Omental fat pad (tissue), 4 donors: Measurements from ENCODE around the gene CFAP77. TPM values are rescaled to one million over a fixed set of nuclear protein-coding genes. Genes with fewer than 3 reads are reported as not detected.

Experiments used
- ATAC-seq: fragments of 150-250 bp; one replicate; pipeline ENCODE4 v1.9.1; 2016; ENCODE audit warnings: mild to moderate bottlenecking, moderate library complexity; ENCODE audit not compliant: low FRiP score
- DNase-seq: peaks from one replicate; pipeline ENCODE4 v3.0.0-alpha.2; 2019; ENCODE audit warnings: low spot score
- total RNA-seq, 4 donors: library from RNA; depleted of rRNA; stranded (reverse); fragments of >200 nt; gene quantifications; one replicate each; pipeline ENCODE4 v1.1.0, GENCODE V29; 2016
- TF ChIP-seq, protein P1 (sequence below), 3 donors: fragments of 450-650 bp; IDR thresholded peaks; one replicate each; pipeline ENCODE4 v1.5.1; 2016 to 2017; ENCODE audit warnings: antibody characterized with exemption in 3 of 3, mild to moderate bottlenecking in 3 of 3, moderate library complexity in 2 of 3

Gene CFAP77
- total RNA-seq, 4 donors from 2014 or later: not detected

DNA sequence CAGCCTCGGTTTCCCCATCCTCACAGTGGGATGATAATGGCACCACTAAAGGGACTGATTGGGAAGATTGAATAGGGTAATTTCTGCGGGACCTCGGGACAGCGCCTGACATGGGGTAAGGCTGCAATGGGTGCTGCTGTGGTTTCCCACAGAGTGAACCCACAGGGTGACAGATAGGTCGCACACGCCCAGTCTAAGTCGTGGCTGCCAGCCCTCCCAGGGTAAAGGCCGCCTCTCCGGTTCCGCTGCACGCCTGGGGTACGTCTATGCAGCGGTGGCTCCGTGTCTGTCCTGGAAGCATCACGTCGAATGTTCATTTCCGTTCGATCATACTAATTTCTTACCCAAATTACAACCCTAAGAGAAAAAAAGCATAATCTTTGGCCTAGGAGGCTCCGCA is 631 bp downstream of the CFAP77 start:
- DNase-seq (no peak), ATAC-seq (no peak)
- TF ChIP-seq, protein P1, sequence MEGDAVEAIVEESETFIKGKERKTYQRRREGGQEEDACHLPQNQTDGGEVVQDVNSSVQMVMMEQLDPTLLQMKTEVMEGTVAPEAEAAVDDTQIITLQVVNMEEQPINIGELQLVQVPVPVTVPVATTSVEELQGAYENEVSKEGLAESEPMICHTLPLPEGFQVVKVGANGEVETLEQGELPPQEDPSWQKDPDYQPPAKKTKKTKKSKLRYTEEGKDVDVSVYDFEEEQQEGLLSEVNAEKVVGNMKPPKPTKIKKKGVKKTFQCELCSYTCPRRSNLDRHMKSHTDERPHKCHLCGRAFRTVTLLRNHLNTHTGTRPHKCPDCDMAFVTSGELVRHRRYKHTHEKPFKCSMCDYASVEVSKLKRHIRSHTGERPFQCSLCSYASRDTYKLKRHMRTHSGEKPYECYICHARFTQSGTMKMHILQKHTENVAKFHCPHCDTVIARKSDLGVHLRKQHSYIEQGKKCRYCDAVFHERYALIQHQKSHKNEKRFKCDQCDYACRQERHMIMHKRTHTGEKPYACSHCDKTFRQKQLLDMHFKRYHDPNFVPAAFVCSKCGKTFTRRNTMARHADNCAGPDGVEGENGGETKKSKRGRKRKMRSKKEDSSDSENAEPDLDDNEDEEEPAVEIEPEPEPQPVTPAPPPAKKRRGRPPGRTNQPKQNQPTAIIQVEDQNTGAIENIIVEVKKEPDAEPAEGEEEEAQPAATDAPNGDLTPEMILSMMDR (IDR thresholded peaks at IDR 0.05): no peak

DNA sequence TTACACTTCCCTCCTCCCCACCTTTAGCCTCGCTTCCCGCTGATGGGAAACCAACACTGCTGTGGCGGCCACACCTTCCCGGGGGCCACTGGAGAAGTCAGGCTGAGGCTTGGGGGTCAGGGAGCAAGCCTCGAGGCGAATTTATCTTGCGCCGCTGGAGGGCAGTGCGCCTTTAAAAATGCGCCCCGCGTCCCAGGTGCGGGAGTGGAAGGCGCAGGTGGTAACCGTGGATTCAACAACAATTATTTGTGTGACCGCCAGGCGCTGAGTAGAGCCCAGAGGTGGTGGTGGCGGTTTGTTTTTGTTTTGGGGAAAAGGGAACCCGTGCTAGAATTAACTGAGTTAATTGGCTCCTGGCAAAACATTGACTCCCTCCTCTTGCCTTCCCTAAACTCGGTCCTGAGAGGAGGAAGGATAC is 1.1 kb downstream of the CFAP77 start:
- TF ChIP-seq, protein P1 (IDR thresholded peaks at IDR 0.05): no peak
- no peak for DNase-seq
- no peak for ATAC-seq

DNA sequence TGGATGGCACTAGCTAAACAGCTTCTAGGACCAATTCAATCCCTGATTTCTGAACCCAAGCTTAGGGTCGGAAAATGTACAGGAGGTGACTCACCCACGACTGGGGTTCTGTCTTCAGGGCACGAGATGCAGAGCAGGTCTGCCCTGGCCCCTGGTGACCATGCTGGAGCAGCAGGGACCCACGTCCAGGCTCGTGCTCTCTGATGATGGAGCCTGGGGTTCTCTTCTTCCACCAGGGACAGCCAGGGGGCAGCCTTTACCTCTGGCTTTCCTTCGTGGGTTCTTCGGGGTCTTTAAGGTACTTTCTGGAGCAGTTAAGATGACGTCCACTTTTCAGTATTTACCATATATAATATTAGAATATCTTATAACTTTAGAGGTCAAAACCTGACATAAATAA is 2.1 kb downstream of the CFAP77 start:
- no peak for ATAC-seq

DNA sequence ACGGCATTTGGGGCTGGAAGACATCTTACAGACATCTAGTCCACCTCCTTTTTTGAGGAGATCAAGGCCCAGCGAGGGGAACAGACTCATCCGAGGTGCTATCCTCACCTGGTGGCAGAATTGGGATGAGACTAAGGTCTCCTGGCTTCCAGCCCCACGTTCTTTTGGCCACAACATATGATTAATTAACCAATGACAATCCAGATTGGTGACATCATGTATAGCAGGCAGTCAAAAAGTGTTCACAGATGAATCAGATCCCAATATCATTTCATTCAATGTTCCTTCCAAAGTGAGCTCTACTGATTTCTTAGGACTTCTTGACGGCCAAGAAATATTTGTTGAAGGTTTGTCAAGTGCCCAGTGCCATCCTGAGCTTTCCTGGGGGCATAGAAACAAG is 3.9 kb downstream of the CFAP77 start:
- TF ChIP-seq, protein P1 (IDR thresholded peaks at IDR 0.05): no peak
- no peak for DNase-seq
- ATAC-seq: no peak

More for the DNA sequence above, 2.1 kb downstream of the CFAP77 start:
- DNase-seq: no peak
- TF ChIP-seq, protein P1 (IDR thresholded peaks at IDR 0.05): no peak

DNA sequence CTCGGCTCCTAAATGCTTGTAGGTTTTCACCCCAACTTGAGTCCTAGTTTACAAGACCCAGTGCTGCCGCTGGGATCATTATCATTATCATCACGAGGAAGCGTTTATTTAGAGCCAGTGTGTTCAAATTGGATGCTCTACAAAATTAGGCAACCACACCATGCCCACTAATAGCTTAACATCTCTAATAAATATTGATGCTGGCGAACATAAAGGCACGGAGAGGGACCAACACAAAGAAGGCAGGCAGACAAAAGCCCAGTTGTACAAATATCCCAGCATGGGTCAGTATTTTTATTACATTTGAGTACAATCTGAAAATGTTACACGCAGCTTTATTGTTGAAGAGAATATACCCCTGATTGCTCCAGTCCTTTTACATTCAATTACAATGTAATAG is 4.7 kb downstream of the CFAP77 start:
- DNase-seq (no peak), ATAC-seq (no peak)
- TF ChIP-seq, protein P1 (IDR thresholded peaks at IDR 0.05): no peak

DNA sequence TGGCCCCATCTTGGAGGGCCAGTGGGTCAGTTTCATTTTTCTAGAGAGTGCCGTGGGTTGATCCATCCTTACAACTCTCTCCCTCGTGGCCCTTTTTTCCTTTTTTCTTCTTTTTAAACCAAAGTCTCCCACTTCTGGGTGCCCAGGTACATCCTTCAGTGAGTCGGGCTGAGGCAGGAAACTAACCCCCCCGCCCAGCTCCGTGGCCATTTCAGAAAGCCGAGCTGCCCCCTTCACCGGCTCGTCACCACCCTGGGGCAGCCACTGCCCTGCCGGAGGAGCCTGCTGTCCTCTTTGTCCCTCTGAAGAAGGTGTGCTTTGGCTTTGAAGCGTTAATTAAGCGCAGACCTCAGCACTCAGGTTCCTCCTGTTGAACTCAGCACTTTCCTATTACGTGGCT is 5.2 kb downstream of the CFAP77 start:
- DNase-seq (no peak), ATAC-seq (no peak)
- TF ChIP-seq, protein P1 (IDR thresholded peaks at IDR 0.05): no peak

DNA sequence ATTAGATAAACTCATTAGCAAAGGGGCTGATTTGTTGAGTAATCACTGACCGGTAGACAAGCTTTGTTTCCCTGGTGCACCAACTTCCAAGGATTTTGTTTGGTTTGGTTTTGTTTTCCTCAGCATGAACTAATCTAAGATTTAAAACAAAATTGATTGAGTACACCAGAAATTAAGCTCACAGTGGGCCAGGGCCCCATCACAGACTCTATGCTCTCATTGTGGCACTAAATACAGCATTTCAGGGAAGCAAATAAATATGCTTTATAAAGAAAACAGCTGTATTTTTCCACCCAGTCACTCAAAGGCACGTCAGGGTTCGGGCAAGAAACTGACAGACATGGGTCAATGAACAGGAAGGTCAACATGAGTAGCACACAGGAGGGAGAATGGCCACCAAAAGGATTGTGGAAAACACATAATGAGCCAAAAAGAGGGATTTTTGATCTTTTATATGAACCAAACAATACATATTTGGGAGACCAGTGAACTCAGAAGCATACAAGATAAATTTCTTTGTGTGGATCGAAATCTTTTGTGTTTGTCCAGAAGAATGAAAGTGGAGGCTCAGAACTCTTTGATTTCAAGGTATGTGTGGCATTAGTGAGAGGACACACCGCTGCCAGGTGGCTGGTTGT is 8.8 kb downstream of the CFAP77 start:
- no peak for DNase-seq
- TF ChIP-seq, protein P1 (IDR thresholded peaks at IDR 0.05): no peak
- ATAC-seq: no peak
